Measurements from ENCODE around the gene PKNOX2. TPM values are rescaled to one million over a fixed set of nuclear protein-coding genes. Genes with fewer than 3 reads are reported as not detected.

The PKNOX2 gene
- total RNA-seq, 2 experiments from 2014 or later: not detected

DNA sequence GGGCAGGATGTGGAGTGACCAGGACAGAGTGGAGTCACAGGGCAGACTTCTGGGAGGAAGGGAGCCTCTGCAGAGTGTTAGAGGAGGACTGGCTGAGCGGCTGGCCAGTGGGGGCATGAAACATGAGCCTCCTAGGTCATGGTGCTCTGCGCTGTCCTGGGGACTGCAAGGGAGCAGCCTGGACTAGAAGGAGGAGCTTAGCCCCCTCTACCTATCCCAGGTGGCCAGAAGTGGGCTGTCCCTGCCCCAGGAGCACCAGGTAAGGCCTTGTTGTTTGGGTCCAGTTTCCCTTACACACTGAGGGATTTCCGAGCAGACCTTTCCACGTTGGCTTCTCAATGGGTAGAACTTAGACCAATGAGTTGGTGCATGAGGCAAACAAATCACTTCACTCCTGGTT, 7.4 kb downstream of the PKNOX2 start:
- BruUV-seq (replicated peaks): no TSS peak
- intact Hi-C loops (cut with micrococcal nuclease; ENCODE audit: unreplicated experiment): no loop called here
- H3K36me3 ChIP-seq (ENCODE audit: insufficient read depth, low read length): no peaks in the 10 kb centered on the region

DNA sequence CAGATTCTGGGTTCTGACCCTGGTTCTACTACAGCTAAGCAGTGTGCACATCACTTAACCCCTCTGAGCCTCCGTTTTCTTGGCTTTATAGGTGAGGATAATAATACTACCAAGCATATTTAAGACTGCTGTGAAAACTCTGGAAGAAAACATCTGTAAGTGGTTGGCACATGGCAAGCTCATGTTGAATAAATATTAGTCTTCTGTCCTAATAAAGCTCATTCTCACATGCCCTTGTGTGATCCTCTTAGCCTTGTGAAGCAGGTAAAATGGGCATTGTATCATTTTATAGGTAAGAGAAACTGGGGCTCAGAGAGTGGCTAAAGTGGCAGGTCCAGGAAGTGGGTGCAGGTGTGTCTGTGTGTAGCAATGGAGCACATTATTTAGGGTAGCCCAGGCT, 8.5 kb downstream of the PKNOX2 start:
- no peaks in the 10 kb centered on the region for H3K9me3 ChIP-seq (ENCODE audit: low read length)
- TF ChIP-seq, protein P1, sequence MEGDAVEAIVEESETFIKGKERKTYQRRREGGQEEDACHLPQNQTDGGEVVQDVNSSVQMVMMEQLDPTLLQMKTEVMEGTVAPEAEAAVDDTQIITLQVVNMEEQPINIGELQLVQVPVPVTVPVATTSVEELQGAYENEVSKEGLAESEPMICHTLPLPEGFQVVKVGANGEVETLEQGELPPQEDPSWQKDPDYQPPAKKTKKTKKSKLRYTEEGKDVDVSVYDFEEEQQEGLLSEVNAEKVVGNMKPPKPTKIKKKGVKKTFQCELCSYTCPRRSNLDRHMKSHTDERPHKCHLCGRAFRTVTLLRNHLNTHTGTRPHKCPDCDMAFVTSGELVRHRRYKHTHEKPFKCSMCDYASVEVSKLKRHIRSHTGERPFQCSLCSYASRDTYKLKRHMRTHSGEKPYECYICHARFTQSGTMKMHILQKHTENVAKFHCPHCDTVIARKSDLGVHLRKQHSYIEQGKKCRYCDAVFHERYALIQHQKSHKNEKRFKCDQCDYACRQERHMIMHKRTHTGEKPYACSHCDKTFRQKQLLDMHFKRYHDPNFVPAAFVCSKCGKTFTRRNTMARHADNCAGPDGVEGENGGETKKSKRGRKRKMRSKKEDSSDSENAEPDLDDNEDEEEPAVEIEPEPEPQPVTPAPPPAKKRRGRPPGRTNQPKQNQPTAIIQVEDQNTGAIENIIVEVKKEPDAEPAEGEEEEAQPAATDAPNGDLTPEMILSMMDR (conservative IDR thresholded peaks at IDR 0.05; ENCODE audit: low read length): no peak
- TF ChIP-seq EZH2phosphoT487 (IDR thresholded peaks at IDR 0.05; ENCODE audit: borderline replicate concordance, low read depth, low read length): no peak
- no peaks in the 10 kb centered on the region for H3K4me1 ChIP-seq (ENCODE audit: insufficient read depth, low read length, poor library complexity, severe bottlenecking)
- H2AFZ ChIP-seq (ENCODE audit: low read length): no peak overlapping the region
- ChIA-PET CTCF (ENCODE audit: unreplicated experiment) (no interaction called here), POLR2A (interaction anchor here (0.8 kb wide), 1 partner anchor 12 kb away, joined by 3 read pairs; no protein-coding TSS in a partner anchor)
- no peak for DNase-seq (ENCODE audit: low spot score)
- H3K4me3 ChIP-seq (ENCODE audit: low read depth, low read length, poor library complexity, severe bottlenecking): no peak overlapping the region
- H3K9me2 ChIP-seq (ENCODE audit: insufficient read depth, low read length): no peaks in the 10 kb centered on the region
- no peak overlapping the region for H3K27ac ChIP-seq (ENCODE audit: low read depth, low read length, poor library complexity, severe bottlenecking)
- intact Hi-C loops (cut with micrococcal nuclease; ENCODE audit: unreplicated experiment): no loop called here
- no TSS peak for BruUV-seq (replicated peaks)
- H3K79me2 ChIP-seq (ENCODE audit: insufficient read depth, low read depth, low read length): no peaks in the 10 kb centered on the region
- H3K4me2 ChIP-seq (ENCODE audit: low read length): no peak overlapping the region
- no peaks in the 10 kb centered on the region for H3K36me3 ChIP-seq (ENCODE audit: insufficient read depth, low read length)
- no peaks in the 10 kb centered on the region for H4K20me1 ChIP-seq (ENCODE audit: insufficient read depth, low read length)

More for the DNA sequence above, 7.4 kb downstream of the PKNOX2 start:
- Histone ChIP-seq H3K27ac (ENCODE audit: low read depth, low read length, poor library complexity, severe bottlenecking) (no peak overlapping the region), H3K79me2 (ENCODE audit: insufficient read depth, low read depth, low read length) (no peaks in the 10 kb centered on the region), H3K9me3 (ENCODE audit: low read length) (no peaks in the 10 kb centered on the region), H2AFZ (ENCODE audit: low read length) (no peak overlapping the region), H3K4me3 (ENCODE audit: low read depth, low read length, poor library complexity, severe bottlenecking) (no peak overlapping the region), H3K4me2 (ENCODE audit: low read length) (no peak overlapping the region), H4K20me1 (ENCODE audit: insufficient read depth, low read length) (no peaks in the 10 kb centered on the region), H3K9me2 (ENCODE audit: insufficient read depth, low read length) (no peaks in the 10 kb centered on the region), H3K4me1 (ENCODE audit: insufficient read depth, low read length, poor library complexity, severe bottlenecking) (no peaks in the 10 kb centered on the region)
- POLR2A ChIA-PET: interaction anchor here (0.6 to 0.8 kb wide), 2 partner anchors 10 to 24 kb away, joined by 3 to 4 read pairs; no protein-coding TSS in a partner anchor
- TF ChIP-seq, protein P1 (conservative IDR thresholded peaks at IDR 0.05; ENCODE audit: low read length): no peak
- TF ChIP-seq EZH2phosphoT487 (IDR thresholded peaks at IDR 0.05; ENCODE audit: borderline replicate concordance, low read depth, low read length): no peak
- CTCF ChIA-PET (ENCODE audit: unreplicated experiment): no interaction called here
- DNase-seq (ENCODE audit: low spot score): no peak

DNA sequence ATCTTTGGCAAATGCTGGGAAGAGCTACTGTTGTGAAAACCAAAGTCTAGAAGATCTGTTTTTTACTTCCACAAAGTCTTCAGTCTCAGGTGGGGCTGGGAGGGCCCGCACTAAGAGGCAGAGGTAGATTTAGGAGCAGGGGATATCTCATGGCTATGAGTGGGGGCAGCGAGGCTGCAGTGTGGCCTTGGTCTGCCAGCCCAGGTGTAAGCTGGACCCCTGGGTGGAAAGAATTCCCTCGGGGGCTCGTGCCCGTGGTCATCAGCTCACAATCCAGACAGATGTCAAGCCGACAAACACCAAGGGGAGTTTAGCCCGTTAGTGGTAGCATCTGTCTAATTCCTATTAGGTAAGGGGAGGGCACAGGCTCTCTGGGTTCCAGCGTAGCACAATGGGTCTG, 9.0 kb downstream of the PKNOX2 start:
- Histone ChIP-seq H3K9me2 (ENCODE audit: insufficient read depth, low read length) (no peaks in the 10 kb centered on the region), H2AFZ (ENCODE audit: low read length) (no peak overlapping the region), H3K79me2 (ENCODE audit: insufficient read depth, low read depth, low read length) (no peaks in the 10 kb centered on the region), H3K4me1 (ENCODE audit: insufficient read depth, low read length, poor library complexity, severe bottlenecking) (no peaks in the 10 kb centered on the region), H4K20me1 (ENCODE audit: insufficient read depth, low read length) (no peaks in the 10 kb centered on the region), H3K27ac (ENCODE audit: low read depth, low read length, poor library complexity, severe bottlenecking) (no peak overlapping the region), H3K36me3 (ENCODE audit: insufficient read depth, low read length) (no peaks in the 10 kb centered on the region), H3K9me3 (ENCODE audit: low read length) (no peaks in the 10 kb centered on the region), H3K4me3 (ENCODE audit: low read depth, low read length, poor library complexity, severe bottlenecking) (no peak overlapping the region), H3K4me2 (ENCODE audit: low read length) (no peak overlapping the region)
- no peak for DNase-seq (ENCODE audit: low spot score)
- TF ChIP-seq, protein P1 (conservative IDR thresholded peaks at IDR 0.05; ENCODE audit: low read length): no peak
- no peak for TF ChIP-seq EZH2phosphoT487 (IDR thresholded peaks at IDR 0.05; ENCODE audit: borderline replicate concordance, low read depth, low read length)
- intact Hi-C loops (cut with micrococcal nuclease; ENCODE audit: unreplicated experiment): no loop called here
- ChIA-PET POLR2A (interaction anchor here (0.8 kb wide), 1 partner anchor 12 kb away, joined by 3 read pairs; no protein-coding TSS in a partner anchor), CTCF (ENCODE audit: unreplicated experiment) (no interaction called here)
- no TSS peak for BruUV-seq (replicated peaks)

Measured in OCI-LY7 (cell line).